CD4-positive, CD25-positive, alpha-beta regulatory T cell (primary cell): ENCODE results near the gene GPR6. TPM values are rescaled to one million over a fixed set of nuclear protein-coding genes. Genes with fewer than 3 reads are reported as not detected.

Source experiments
- polyA plus RNA-seq, 4 donors: library from polyadenylated mRNA; unstranded; fragments of 300-500 nt; fragmentation: Illumina TruSeq; gene quantifications; one replicate each; pipeline ENCODE4 v1.2.3, GENCODE V29; 2021
- total RNA-seq: library from RNA; stranded (reverse); gene quantifications from one replicate; pipeline ENCODE4 v1.2.3, GENCODE V29; 2022

The GPR6 gene
- total and polyA plus RNA-seq, 5 donors from 2014 or later = not detected

Other genes with a start within 250 kb of the GPR6 start
- gene WASF1, start 201.4 kb downstream of the GPR6 start, total RNA-seq = 0.20 TPM
- gene WASF1, start 201.4 kb downstream of the GPR6 start, polyA plus RNA-seq = under 1 TPM in 2 of 4 donors, not detected in 2; 0.13 to 0.37 TPM
- 34.5 TPM for gene CDC40, start 202.1 kb downstream of the GPR6 start, total RNA-seq
- gene CDC40, start 202.1 kb downstream of the GPR6 start, polyA plus RNA-seq = 10 to 100 TPM; 21.9 to 33.0 (median 24.6) TPM